GM18951 (cell line): ENCODE data around the gene ST6GAL2.

Experiments used
- POLR2A ChIP-seq: IDR thresholded peaks from 4 replicates; pipeline ENCODE4 v1.6.1; 2011; ENCODE audit warnings: mild to moderate bottlenecking; ENCODE audit not compliant: insufficient read length, insufficient read depth; ENCODE audit errors: extremely low read depth
- in situ Hi-C: fragments of 300-500 bp; cut with MboI; formaldehyde crosslinking; loops from one replicate; pipeline ENCODE4 v1.12.0; 2022; ENCODE audit warnings: low sequenced_read_pairs, mixed read lengths, inconsistent platforms; ENCODE audit not compliant: unreplicated experiment

Gene ST6GAL2

GRCh38 chr2:106885971-106886915, at the start of gene ST6GAL2:
Gene ST6GAL2, minus strand, starts transcription at chr2:106886167. Its CDS starts 42,190 bp downstream, at chr2:106843977.
- in situ Hi-C loops: no loop called here
- no peak for TF ChIP-seq POLR2A

DNA sequence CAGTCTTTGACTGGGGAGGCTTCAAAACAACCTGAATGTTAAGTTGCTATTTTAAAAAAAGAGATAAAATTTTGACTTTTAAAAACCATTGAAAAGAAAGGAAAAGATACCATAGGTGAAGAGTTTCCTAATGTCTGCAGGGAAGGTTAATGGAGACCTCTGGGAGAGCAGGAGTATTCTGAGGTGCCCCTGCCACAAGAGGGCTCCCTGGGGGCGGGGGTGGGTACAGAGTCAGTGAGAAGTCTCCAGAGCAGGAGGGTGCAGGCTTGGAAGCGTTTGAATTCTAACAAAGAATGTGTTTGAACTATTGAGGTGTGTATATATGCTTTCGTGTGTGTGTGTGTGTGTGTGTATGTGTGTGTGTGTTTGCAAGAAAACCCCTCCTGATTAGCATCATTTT, 46.7 kb upstream of the ST6GAL2 start:
- no peak for TF ChIP-seq POLR2A
- in situ Hi-C loops: no loop called here

DNA sequence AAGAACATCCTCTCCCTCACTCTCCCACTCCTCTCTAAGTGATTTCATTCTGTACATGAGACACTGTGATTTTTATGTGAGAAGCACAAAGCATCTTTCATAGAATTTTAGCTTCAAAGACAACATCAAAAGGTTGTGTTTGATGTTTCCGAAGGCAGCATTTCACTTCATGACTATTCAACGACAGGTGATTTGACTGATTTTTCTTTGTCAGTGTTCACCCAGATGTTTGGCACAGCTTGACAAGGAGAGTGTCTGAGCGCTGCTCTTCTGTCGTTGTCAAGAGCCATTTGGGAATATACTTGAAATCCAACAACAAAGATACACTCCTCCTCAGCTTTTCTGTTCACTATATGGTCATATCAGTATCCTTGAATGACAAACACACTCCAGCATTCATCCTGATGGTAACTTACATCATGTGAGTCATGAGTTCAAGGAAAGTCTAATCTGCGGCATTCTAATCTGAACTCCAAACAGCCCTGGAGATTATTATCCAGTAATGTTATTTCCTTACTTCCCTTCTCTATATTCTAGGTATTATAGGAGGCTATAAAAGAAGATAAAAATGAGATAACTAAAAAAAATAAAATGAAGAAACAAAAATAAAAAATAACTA, 45.9 kb upstream of the ST6GAL2 start:
- in situ Hi-C loops: no loop called here
- no peak for TF ChIP-seq POLR2A

GRCh38 chr2:106921451-106921850, 35.5 kb upstream of the ST6GAL2 start:
- TF ChIP-seq POLR2A: no peak
- in situ Hi-C loops: no loop called here

DNA sequence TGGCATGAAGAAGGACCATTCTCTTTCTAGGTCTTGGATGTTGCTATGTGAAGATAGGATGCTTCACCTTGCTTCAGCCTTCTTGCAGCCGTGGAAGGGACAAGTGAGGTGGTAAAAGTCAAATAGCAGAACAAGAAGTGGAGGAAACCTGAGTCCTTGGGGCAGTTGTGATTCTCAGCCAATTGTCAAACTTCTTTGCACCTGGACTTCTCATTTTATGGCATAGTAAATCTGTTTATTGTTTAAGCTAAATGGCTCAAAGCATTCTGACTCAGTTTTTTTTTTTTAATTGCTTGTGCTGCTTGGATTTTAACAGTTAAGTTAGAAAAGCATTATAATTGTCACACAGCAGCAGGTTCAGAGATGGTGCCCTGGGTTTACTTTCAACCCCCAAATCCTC, 33.0 kb upstream of the ST6GAL2 start:
- TF ChIP-seq POLR2A: no peak
- in situ Hi-C loops: no loop called here

DNA sequence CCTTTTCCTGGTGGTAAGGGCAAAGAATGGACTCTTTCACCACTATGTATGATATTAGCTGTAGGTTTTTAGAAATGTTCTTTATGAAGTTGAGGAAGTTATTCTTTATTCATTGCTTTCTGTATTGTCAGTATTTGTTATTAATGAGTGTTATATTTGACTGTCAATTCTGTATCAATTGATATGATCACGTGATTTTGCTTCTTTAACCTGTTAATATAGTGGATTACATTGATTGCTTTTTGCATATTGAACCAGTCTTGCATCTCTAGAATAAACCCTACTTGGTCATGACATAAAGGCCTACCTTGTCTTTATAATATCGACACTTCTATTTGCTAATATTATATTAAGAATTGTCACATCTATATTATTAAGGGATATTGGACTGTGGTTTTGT, 18.3 kb upstream of the ST6GAL2 start:
- TF ChIP-seq POLR2A: no peak
- in situ Hi-C loops: no loop called here

DNA sequence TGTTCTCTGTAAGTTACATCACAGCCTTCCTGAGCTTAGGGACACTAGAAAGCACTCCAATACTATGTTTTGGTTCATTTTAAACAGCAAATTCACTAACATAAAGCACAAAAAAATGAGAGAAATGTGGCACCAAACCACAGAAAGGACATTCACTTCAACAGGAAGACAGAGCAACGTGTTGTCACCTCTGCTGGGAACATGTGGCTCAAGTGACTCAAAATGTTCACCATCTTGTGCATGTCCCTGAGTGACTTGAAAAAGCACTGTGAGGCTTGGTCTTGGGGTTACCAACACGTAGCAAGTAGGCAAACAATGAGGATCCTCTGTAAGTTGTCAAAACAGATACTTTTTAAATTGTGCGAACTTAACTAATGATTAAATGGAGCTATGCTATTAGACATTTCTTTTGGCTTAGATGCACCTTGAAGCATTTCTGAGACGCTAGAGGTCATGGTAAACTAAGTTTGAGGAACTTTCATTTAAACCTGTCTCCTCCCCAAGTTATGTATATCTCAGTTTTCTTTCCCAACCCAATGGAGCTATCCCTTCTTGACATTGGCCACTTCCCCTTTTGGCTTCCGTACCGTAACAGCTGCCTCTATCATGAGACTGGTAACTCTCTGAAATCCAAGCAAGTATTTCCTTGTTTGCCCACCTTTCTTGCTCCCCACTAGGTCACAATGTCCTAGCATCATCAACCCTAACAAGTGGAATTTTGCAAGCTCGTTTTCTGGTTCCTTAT, 14.0 kb upstream of the ST6GAL2 start:
- no peak for TF ChIP-seq POLR2A
- in situ Hi-C loops: no loop called here

- no peak for TF ChIP-seq POLR2A
- in situ Hi-C loops: no loop called here
Measured at GRCh38 chr2:106894545-106894944, 8.6 kb upstream of the ST6GAL2 start.

DNA sequence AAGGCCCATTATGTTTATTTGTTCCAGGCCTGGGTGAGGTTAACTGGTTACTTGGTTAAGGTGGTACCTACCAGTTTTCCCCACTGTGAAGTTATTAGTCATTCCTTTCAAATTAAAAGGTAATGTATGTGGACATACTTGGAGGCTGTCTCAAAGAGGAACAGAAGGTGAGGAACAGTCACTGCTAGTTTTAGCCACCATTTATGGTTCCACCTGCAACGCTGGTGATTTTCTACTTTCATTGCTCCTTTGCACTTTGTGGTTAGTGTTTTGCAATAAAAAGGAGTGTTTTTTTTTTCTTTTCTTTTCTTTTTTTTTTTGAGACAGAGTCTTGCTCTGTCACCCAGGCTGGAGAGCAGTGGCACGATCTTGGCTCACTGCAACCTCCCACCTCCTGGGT, 6.1 kb upstream of the ST6GAL2 start:
- in situ Hi-C loops: no loop called here
- no peak for TF ChIP-seq POLR2A

DNA sequence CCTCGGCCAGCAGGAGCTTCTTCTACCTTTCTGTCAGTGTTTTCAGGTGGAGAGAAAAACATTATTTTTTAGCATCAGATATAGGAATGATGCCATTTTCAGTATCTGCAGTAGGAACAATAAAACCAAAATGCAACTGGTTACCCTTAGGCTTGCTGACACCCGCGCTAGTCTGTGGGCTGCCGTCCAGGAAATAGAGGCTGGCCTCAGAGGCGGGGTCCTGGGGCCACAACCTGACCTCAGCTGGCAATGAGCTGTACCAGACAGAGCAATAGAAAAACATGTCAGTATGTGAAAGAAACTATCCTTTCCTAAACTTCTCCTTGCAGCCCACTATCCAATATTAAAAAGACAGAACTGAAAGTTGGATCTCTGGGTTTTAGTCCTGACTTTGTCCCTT, 4.6 kb upstream of the ST6GAL2 start:
- no peak for TF ChIP-seq POLR2A
- in situ Hi-C loops: no loop called here

DNA sequence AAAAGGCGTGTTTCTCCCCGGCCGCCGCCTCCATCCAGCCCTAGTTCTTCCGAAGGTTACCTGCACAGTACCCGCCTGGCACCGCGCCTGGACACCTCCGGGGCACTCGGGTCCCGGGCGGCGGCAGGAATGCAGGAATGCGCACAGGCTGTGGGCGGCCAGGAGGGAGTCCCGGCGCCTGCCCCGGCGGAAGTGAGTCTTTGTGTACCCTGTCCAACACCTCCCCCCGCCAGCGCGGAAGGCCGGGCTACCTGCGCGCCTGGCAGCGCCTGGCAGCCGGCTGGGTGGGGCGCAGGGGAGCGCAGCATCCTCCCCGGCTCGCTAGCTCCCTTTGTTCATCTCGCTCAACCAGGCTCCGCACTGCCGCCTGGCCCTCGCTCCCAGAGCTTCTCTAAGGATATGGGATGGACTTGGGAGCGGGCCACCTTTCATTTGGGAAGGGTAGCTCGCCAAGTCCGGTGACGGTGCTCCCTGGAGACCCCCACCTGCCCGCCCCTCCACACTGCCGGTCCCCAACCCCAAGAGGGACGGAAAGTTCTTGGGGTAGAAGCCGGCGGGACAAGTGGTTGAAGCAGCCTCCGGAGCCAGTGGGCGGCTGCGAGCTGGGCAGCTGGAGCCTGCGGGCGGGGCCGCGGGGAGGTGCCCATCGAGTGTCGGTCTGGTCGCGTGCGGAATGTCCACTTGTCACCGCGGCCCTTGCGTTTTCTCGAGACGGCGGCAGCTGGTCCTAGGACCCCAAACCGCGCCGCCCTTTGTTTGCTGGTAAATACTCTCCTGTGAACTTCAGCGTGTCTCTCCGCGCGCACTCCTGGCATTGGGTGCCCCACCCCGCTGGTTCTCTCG, 1.2 kb upstream of the ST6GAL2 start:
- no peak for TF ChIP-seq POLR2A
- in situ Hi-C loops: no loop called here

GRCh38 chr2:106885329-106885728, 638 bp downstream of the ST6GAL2 start:
- in situ Hi-C loops: no loop called here
- no peak for TF ChIP-seq POLR2A
